GM12878 (cell line): ENCODE measurements around the gene KLF3. TPM values are rescaled to one million over a fixed set of nuclear protein-coding genes. Genes with fewer than 3 reads are reported as not detected.

Experiments used
- ATAC-seq: fragments of 200-7000 bp; cut with Tn5 transposase; 3 replicates; pipeline ENCODE4 v1.9.1; 2020; ENCODE audit warnings: mild to moderate bottlenecking, moderate library complexity
- BruUV-seq: library from RNA; stranded (reverse); fragments of 400-500 nt; replicated peaks from 2 replicates; lab custom pipeline; 2021; lab: Mats Ljungman, UMichigan
- CTCF ChIA-PET: fragments of 300-600 bp; sonication (Branson Sonifier 250); formaldehyde crosslinking; extraction: SDS; loops from one replicate; lab custom pipeline; 2021; ENCODE audit warnings: inconsistent platforms; lab: Yijun Ruan, JAX
- POLR2A ChIA-PET: fragments of 350-600 bp; formaldehyde crosslinking; extraction: SDS; loops from one replicate; lab custom pipeline; 2021; ENCODE audit warnings: inconsistent platforms; lab: Charles Lee
- RAD21 ChIA-PET: fragments of 300-600 bp; sonication (Branson Sonifier 250); formaldehyde crosslinking; loops from one replicate; lab custom pipeline; 2023; ENCODE audit warnings: antibody characterized with exemption; ENCODE audit not compliant: unreplicated experiment; lab: Charles Lee
- SMC1A ChIA-PET: fragments of 300-600 bp; sonication (Branson Sonifier 250); formaldehyde crosslinking; loops from one replicate; lab custom pipeline; 2023; ENCODE audit not compliant: unreplicated experiment, uncharacterized antibody; lab: Charles Lee
- DNase-seq: peaks from one replicate; pipeline ENCODE4 v3.0.0-alpha.2; 2011; ENCODE audit warnings: low read depth, low spot score
- FAIRE-seq: peaks from 3 replicates; lab custom pipeline; 2011; peaks lifted over from hg19 to GRCh38; lab: Jason Lieb, UNC
- H2AFZ ChIP-seq: 2 replicates; pipeline ENCODE4 v1.6.0; 2011; ENCODE audit warnings: low read depth, low read length, control low read depth; ENCODE audit not compliant: control insufficient read depth
- H3K27ac ChIP-seq: 2 replicates; pipeline ENCODE4 v1.5.1; 2011; ENCODE audit warnings: control low read depth; ENCODE audit not compliant: control insufficient read depth, insufficient read depth
- H3K27me3 ChIP-seq, 2 experiments: replicated peaks in 1 of 2; 2 replicates each; pipeline versions ENCODE4 v1.6.0 to v1.6.1; 2011; ENCODE audit warnings: low read length in 1 of 2; ENCODE audit not compliant: control insufficient read depth in 2 of 2, insufficient read depth in 2 of 2
- H3K36me3 ChIP-seq, 2 experiments: 2 replicates each; pipeline ENCODE4 v1.5.1; 2011; ENCODE audit warnings: low read length in 1 of 2; ENCODE audit not compliant: control insufficient read depth in 2 of 2, insufficient read depth in 2 of 2
- H3K4me1 ChIP-seq: 2 replicates; pipeline ENCODE4 v1.6.1; 2011; ENCODE audit warnings: mild to moderate bottlenecking, low read length, moderate library complexity, mixed read lengths; ENCODE audit not compliant: control insufficient read depth, insufficient read depth
- H3K4me2 ChIP-seq: 2 replicates; pipeline ENCODE4 v1.6.0; 2011; ENCODE audit warnings: control low read depth; ENCODE audit not compliant: control insufficient read depth, insufficient read depth
- H3K4me3 ChIP-seq: fragments of 200-600 bp; sonication (generic); 2 replicates; pipeline ENCODE4 v1.5.1; 2016
- H3K79me2 ChIP-seq: 2 replicates; pipeline ENCODE4 v1.6.0; 2011; ENCODE audit warnings: low read length; ENCODE audit not compliant: control insufficient read depth, insufficient read depth
- H3K9ac ChIP-seq: 2 replicates; pipeline ENCODE4 v1.8.0; 2011; ENCODE audit warnings: low read length, control low read depth, mixed read lengths; ENCODE audit not compliant: control insufficient read depth, insufficient read depth
- H3K9me3 ChIP-seq: replicated peaks from 3 replicates; pipeline ENCODE4 v1.5.1; 2011; ENCODE audit warnings: mild to moderate bottlenecking, low read length; ENCODE audit not compliant: control insufficient read depth, insufficient read depth
- H4K20me1 ChIP-seq: 2 replicates; pipeline ENCODE4 v1.6.0; 2011; ENCODE audit not compliant: control insufficient read depth, insufficient read depth
- ATF3 ChIP-seq: IDR thresholded peaks from 2 replicates; pipeline ENCODE4 v1.6.1; 2011; ENCODE audit warnings: low read depth, mild to moderate bottlenecking, low read length, moderate library complexity, borderline replicate concordance; ENCODE audit errors: extremely low read depth
- BHLHE40 ChIP-seq, 2 experiments: fragments of 450-650 bp in 1 of 2; IDR thresholded peaks; 2 replicates each; pipeline ENCODE4 v1.6.1; 2011 to 2017; ENCODE audit warnings: low read depth in 2 of 2, borderline replicate concordance in 1 of 2, improper control_type of control experiment in 1 of 2, low read length in 1 of 2, mild to moderate bottlenecking in 1 of 2
- CBX5 ChIP-seq: sonication (generic); IDR thresholded peaks from 2 replicates; pipeline ENCODE4 v1.6.1; 2016; ENCODE audit warnings: low read depth, moderate library complexity, mild to moderate bottlenecking, inconsistent platforms
- E4F1 ChIP-seq: fragments of 450-650 bp; IDR thresholded peaks from 2 replicates; pipeline ENCODE4 v1.6.1; 2018; ENCODE audit warnings: borderline replicate concordance, mild to moderate bottlenecking; ENCODE audit not compliant: partially characterized antibody
- EP300 ChIP-seq, 2 experiments: fragments of 150-350 bp in 1 of 2; IDR thresholded peaks; 2 replicates each; pipeline ENCODE4 v1.6.1; 2011 to 2012; ENCODE audit warnings: low read depth in 2 of 2, low read length in 2 of 2, borderline replicate concordance in 1 of 2, improper control_type of control experiment in 1 of 2, inconsistent platforms in 1 of 2; ENCODE audit not compliant: control insufficient read depth in 1 of 2
- ETV6 ChIP-seq, 2 experiments: fragments of 450-650 bp in 1 of 2; IDR thresholded peaks in 1 of 2; conservative IDR thresholded peaks in 1 of 2; 2 replicates each; pipeline ENCODE4 v1.6.1; 2014; ENCODE audit warnings: antibody characterized with exemption in 1 of 2, borderline replicate concordance in 1 of 2, low read depth in 1 of 2, mild to moderate bottlenecking in 1 of 2, moderate library complexity in 1 of 2
- JUNB ChIP-seq: IDR thresholded peaks from 2 replicates; pipeline ENCODE4 v1.6.1; 2016; ENCODE audit warnings: antibody characterized with exemption, mild to moderate bottlenecking
- MXI1 ChIP-seq: fragments of 150-350 bp; IDR thresholded peaks from 2 replicates; pipeline ENCODE4 v1.6.1; 2011; ENCODE audit warnings: low read depth, mild to moderate bottlenecking, inconsistent platforms, low read length, improper control_type of control experiment
- PAX8 ChIP-seq: fragments of 450-650 bp; IDR thresholded peaks from 2 replicates; pipeline ENCODE4 v1.6.1; 2017; ENCODE audit warnings: mild to moderate bottlenecking, moderate library complexity
- RBBP5 ChIP-seq: fragments of 200-600 bp; sonication (generic); conservative IDR thresholded peaks from 2 replicates; pipeline ENCODE4 v1.6.1; 2016
- RCOR1 ChIP-seq: conservative IDR thresholded peaks from 2 replicates; pipeline ENCODE4 v1.6.1; 2012; ENCODE audit warnings: low read depth, low read length, improper control_type of control experiment
- SKIL ChIP-seq: fragments of 450-650 bp; IDR thresholded peaks from 2 replicates; pipeline ENCODE4 v1.6.1; 2017; ENCODE audit warnings: mild to moderate bottlenecking, low read depth, inconsistent platforms; ENCODE audit not compliant: poor library complexity, severe bottlenecking
- SMAD1 ChIP-seq: fragments of 450-650 bp; IDR thresholded peaks from 2 replicates; pipeline ENCODE4 v1.6.1; 2018; ENCODE audit warnings: mild to moderate bottlenecking, low read depth; ENCODE audit not compliant: partially characterized antibody
- STAT1 ChIP-seq: fragments of 450-650 bp; conservative IDR thresholded peaks from 2 replicates; pipeline ENCODE4 v1.6.1; 2014; ENCODE audit warnings: antibody characterized with exemption, mild to moderate bottlenecking
- STAT3 ChIP-seq: IDR thresholded peaks from 2 replicates; pipeline ENCODE4 v1.6.1; 2011; ENCODE audit warnings: low read depth, low read length, improper control_type of control experiment
- TCF3 ChIP-seq: IDR thresholded peaks from 2 replicates; pipeline ENCODE4 v1.6.1; 2012; ENCODE audit warnings: low read depth, mild to moderate bottlenecking, low read length, borderline replicate concordance; ENCODE audit not compliant: insufficient read depth
- USF2 ChIP-seq: IDR thresholded peaks from 2 replicates; pipeline ENCODE4 v1.6.1; 2011; ENCODE audit warnings: low read depth, low read length, improper control_type of control experiment, borderline replicate concordance
- ZNF24 ChIP-seq: fragments of 450-650 bp; IDR thresholded peaks from 2 replicates; pipeline ENCODE4 v1.6.1; 2017; ENCODE audit warnings: antibody characterized with exemption, mild to moderate bottlenecking
- WGBS: methylation state at CpG from one replicate; pipeline ENCODE4 v1.1.6; 2016; ENCODE audit warnings: low lambda C conversion rate; ENCODE audit not compliant: insufficient replicate concordance, insufficient coverage; ENCODE audit errors: missing lambda C conversion rate; 5-methylcytosine and 5-hydroxymethylcytosine counted together
- in situ Hi-C: fragments of 300-500 bp; cut with MboI; formaldehyde crosslinking; loops from 9 replicates; pipeline ENCODE4 v1.14.3; 2018; ENCODE audit warnings: mixed read lengths
- intact Hi-C: fragments of 100-400 bp; cut with micrococcal nuclease; formaldehyde crosslinking; loops from one replicate; pipeline ENCODE4 v1.14.2; 2022; ENCODE audit not compliant: unreplicated experiment
- polyA plus RNA-seq, 11 experiments: library from polyadenylated mRNA; depleted of rRNA in 4 of 11; unstranded in 6 of 11; stranded (reverse) in 5 of 11; fragments of >200 nt; fragmentation: Nextera tagmentation in 4 of 11; fragmentation: Illumina TruSeq in 1 of 11; extraction: Ambion mirVana in 4 of 11; extraction: Trizol in 1 of 11; gene quantifications; 1 replicate in 1 of 11; 2 replicates in 10 of 11; pipeline versions ENCODE4 v1.2.1 to v1.2.3, GENCODE V29; 2011 to 2016; ENCODE audit warnings: inconsistent platforms in 2 of 11, missing spikeins in 2 of 11, low read depth in 1 of 11
- total RNA-seq, 4 experiments: library from RNA; depleted of rRNA in 3 of 4; stranded (reverse); fragments of >200 nt in 3 of 4; fragmentation: Illumina TruSeq in 1 of 4; extraction: Trizol in 1 of 4; gene quantifications; 2 replicates each; pipeline versions ENCODE4 v1.2.1 to v1.2.3, GENCODE V29; 2013 to 2021

KLF3 gene
- total and polyA plus RNA-seq, 10 of the 15 experiments (the other 5 are each of a cell fraction or from before 2014, with no cell fraction given): 1.4 to 5.8 (median 2.1) TPM

- intact Hi-C loops: no loop called here
- H2AFZ ChIP-seq: no peak overlapping the region
- no peaks in the 10 kb centered on the region for H4K20me1 ChIP-seq
- no peaks in the 10 kb centered on the region for H3K36me3 ChIP-seq
- peaks cover 3% of the 10 kb centered on the region for H3K9me3 ChIP-seq
- no peaks in the 10 kb centered on the region for H3K27me3 ChIP-seq
- FAIRE-seq (no peak), DNase-seq (no peak)
- SMC1A ChIA-PET: no interaction called here
- no peaks in the 10 kb centered on the region for H3K79me2 ChIP-seq
- in situ Hi-C loops: no loop called here
- H3K4me2 ChIP-seq: no peak overlapping the region
- H3K4me3 ChIP-seq: no peak overlapping the region
- BruUV-seq: no TSS peak
- H3K27ac ChIP-seq: no peak overlapping the region
- TF ChIP-seq ATF3 (no peak), JUNB (no peak), RBBP5 (no peak), E4F1 (no peak), SKIL (no peak), ZNF24 (no peak), CBX5 (no peak), STAT1 (no peak), MXI1 (no peak), PAX8 (no peak), USF2 (no peak), BHLHE40 (IDR thresholded peaks at IDR 0.05; ENCODE audit: borderline replicate concordance in 1 of 2, low read depth in 2 of 2, low read length in 1 of 2) (no peak), SMAD1 (no peak), TCF3 (no peak), RCOR1 (no peak), STAT3 (no peak), ETV6 (conservative IDR thresholded peaks at IDR 0.05 in 1 of 2, IDR thresholded peaks at IDR 0.05 in 1 of 2; ENCODE audit: borderline replicate concordance in 1 of 2, low read depth in 1 of 2) (no peak), EP300 (IDR thresholded peaks at IDR 0.05; ENCODE audit: borderline replicate concordance in 1 of 2, control insufficient read depth in 1 of 2, low read depth in 2 of 2, low read length in 2 of 2) (no peak)
- TF ChIP-seq, all 136 proteins: peak for 0
- no peak overlapping the region for H3K9ac ChIP-seq
- CTCF ChIA-PET: interaction anchor here (0.6 to 0.9 kb wide), 2 partner anchors 14 to 529 kb away, joined by 3 to 7 read pairs; no protein-coding TSS in a partner anchor
- no peak for ATAC-seq
- 86% methylated on average over 3 of the region's 3 CpGs for WGBS
- H3K4me1 ChIP-seq: peaks cover under 1% of the 10 kb centered on the region; the same call in 1 of the 2 replicates
- POLR2A ChIA-PET: no interaction called here
- RAD21 ChIA-PET: no interaction called here
Measured at GRCh38 chr4:38716256-38716655, 52.3 kb downstream of the KLF3 start.
